HG02938 (cell line): ENCODE measurements around the gene TMEM201.
A peak's percentile ranks its signal among the peaks of the same experiment; 100 is the strongest.

ENCODE experiments used
- ATAC-seq: cut with Tn5 transposase; IDR thresholded peaks from one replicate; pipeline ENCODE4 v1.9.1; 2021; ENCODE audit warnings: mild to moderate bottlenecking, moderate library complexity; ENCODE audit not compliant: unreplicated experiment

The TMEM201 gene

GRCh38 chr1:9576903-9577302 lies 11.8 kb upstream of the TMEM201 start:
- no peak for ATAC-seq

GRCh38 chr1:9577423-9577822 lies 11.3 kb upstream of the TMEM201 start:
- no peak for ATAC-seq

GRCh38 chr1:9580942-9581341 lies 7.8 kb upstream of the TMEM201 start:
- ATAC-seq, result no peak

GRCh38 chr1:9586147-9586766 lies 2.5 kb upstream of the TMEM201 start:
- ATAC-seq, result no peak

GRCh38 chr1:9589144-9589718 lies 520 bp downstream of the TMEM201 start:
- ATAC-seq, result peak; percentile 20

GRCh38 chr1:9589719-9590157 lies 1.0 kb downstream of the TMEM201 start:
- ATAC-seq, result no peak

GRCh38 chr1:9590201-9590600 lies 1.5 kb downstream of the TMEM201 start:
- no peak for ATAC-seq

GRCh38 chr1:9590945-9591668 lies 2.4 kb downstream of the TMEM201 start:
- no peak for ATAC-seq

- no peak for ATAC-seq
Measured at GRCh38 chr1:9591669-9592509, 3.2 kb downstream of the TMEM201 start.

- ATAC-seq, result no peak
Measured at GRCh38 chr1:9592510-9593075, 3.9 kb downstream of the TMEM201 start.

- ATAC-seq, result no peak
Measured at GRCh38 chr1:9593147-9593491, 4.4 kb downstream of the TMEM201 start.

- ATAC-seq, result no peak
Measured at GRCh38 chr1:9593492-9594465, 5.1 kb downstream of the TMEM201 start.

GRCh38 chr1:9594471-9595155 lies 5.9 kb downstream of the TMEM201 start:
- no peak for ATAC-seq

GRCh38 chr1:9595156-9595967 lies 6.7 kb downstream of the TMEM201 start:
- no peak for ATAC-seq

GRCh38 chr1:9595968-9596340 lies 7.2 kb downstream of the TMEM201 start:
- no peak for ATAC-seq

GRCh38 chr1:9596415-9597123 lies 7.9 kb downstream of the TMEM201 start:
- ATAC-seq, result no peak

GRCh38 chr1:9597361-9598315 lies 8.9 kb downstream of the TMEM201 start:
- ATAC-seq, result no peak
